HEK293T (cell line): ENCODE results near the gene COA1.

ENCODE experiments used
- CTCF ChIA-PET: fragments of 350-600 bp; formaldehyde crosslinking; extraction: SDS; loops from one replicate; lab custom pipeline; 2021; ENCODE audit warnings: antibody characterized with exemption, inconsistent platforms; lab: Yijun Ruan, JAX
- POLR2A ChIA-PET: fragments of 350-600 bp; formaldehyde crosslinking; extraction: SDS; loops from one replicate; lab custom pipeline; 2020; ENCODE audit warnings: antibody characterized with exemption, inconsistent platforms; lab: Yijun Ruan, JAX
- DNase-seq: peaks from one replicate; pipeline ENCODE4 v3.0.0; 2012; ENCODE audit warnings: mixed read lengths; ENCODE audit errors: extremely low spot score
- ARNT ChIP-seq: fragments of 450-650 bp; IDR thresholded peaks from 2 replicates; pipeline ENCODE4 v1.6.1; 2017; ENCODE audit warnings: mild to moderate bottlenecking
- BHLHE40 ChIP-seq: fragments of 450-650 bp; IDR thresholded peaks from 2 replicates; pipeline ENCODE4 v1.6.1; 2016; ENCODE audit warnings: mild to moderate bottlenecking, moderate library complexity, borderline replicate concordance
- CTBP1 ChIP-seq: fragments of 450-650 bp; IDR thresholded peaks from 2 replicates; pipeline ENCODE4 v1.6.1; 2016; ENCODE audit warnings: borderline replicate concordance
- ELF4 ChIP-seq: fragments of 450-650 bp; IDR thresholded peaks from 2 replicates; pipeline ENCODE4 v1.6.1; 2017; ENCODE audit warnings: antibody characterized with exemption
- FOXA1 ChIP-seq: fragments of 450-650 bp; IDR thresholded peaks from 2 replicates; pipeline ENCODE4 v1.6.1; 2016; ENCODE audit warnings: mild to moderate bottlenecking
- FOXK2 ChIP-seq: fragments of 450-650 bp; IDR thresholded peaks from 2 replicates; pipeline ENCODE4 v1.6.1; 2016; ENCODE audit warnings: mild to moderate bottlenecking
- FOXM1 ChIP-seq: fragments of 450-650 bp; IDR thresholded peaks from 2 replicates; pipeline ENCODE4 v1.6.1; 2017; ENCODE audit warnings: mild to moderate bottlenecking, borderline replicate concordance
- HDGF ChIP-seq: fragments of 450-650 bp; IDR thresholded peaks from 2 replicates; pipeline ENCODE4 v1.6.1; 2017; ENCODE audit warnings: antibody characterized with exemption, borderline replicate concordance
- L3MBTL2 ChIP-seq: fragments of 450-650 bp; conservative IDR thresholded peaks from 2 replicates; pipeline ENCODE4 v1.6.1; 2016; ENCODE audit warnings: mild to moderate bottlenecking
- LEF1 ChIP-seq: fragments of 450-650 bp; IDR thresholded peaks from 2 replicates; pipeline ENCODE4 v1.6.1; 2017; ENCODE audit warnings: mild to moderate bottlenecking, borderline replicate concordance
- NFRKB ChIP-seq: fragments of 450-650 bp; IDR thresholded peaks from 2 replicates; pipeline ENCODE4 v1.6.1; 2016; ENCODE audit warnings: mild to moderate bottlenecking, moderate library complexity
- SP1 ChIP-seq: fragments of 450-650 bp; IDR thresholded peaks from 2 replicates; pipeline ENCODE4 v1.6.1; 2017
- SUZ12 ChIP-seq: fragments of 450-650 bp; IDR thresholded peaks from 2 replicates; pipeline ENCODE4 v1.6.1; 2016; ENCODE audit warnings: mild to moderate bottlenecking
- TARDBP ChIP-seq: fragments of 450-650 bp; IDR thresholded peaks from 2 replicates; pipeline ENCODE4 v1.6.1; 2016
- ZNF384 ChIP-seq: fragments of 450-650 bp; IDR thresholded peaks from 2 replicates; pipeline ENCODE4 v1.6.1; 2016
- TF ChIP-seq, protein P1 (sequence below): fragments of 450-650 bp; IDR thresholded peaks from 2 replicates; pipeline ENCODE4 v1.6.1; 2016

The COA1 gene

DNA sequence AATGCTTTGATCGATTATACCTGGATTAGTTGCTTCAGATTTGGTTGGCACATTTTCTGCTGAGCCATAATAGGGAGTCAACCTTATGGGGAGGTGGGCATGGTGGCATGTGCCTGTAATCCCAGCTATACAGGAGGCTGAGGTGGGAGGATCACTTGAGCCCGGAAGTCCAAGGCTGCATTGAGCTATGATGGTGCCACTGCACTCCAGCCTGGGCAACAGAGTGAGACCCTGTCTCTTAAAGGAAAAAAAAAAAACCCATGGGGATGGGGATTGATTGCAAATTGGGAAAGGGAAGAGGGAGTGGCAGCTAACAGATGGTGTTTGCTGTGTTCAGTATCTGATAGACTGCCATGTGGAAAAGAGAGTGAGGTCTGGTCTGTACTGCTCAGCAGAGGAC lies 135.3 kb downstream of the COA1 start:
- CTCF ChIA-PET = interaction anchor here (0.6 kb wide), 1 partner anchor 404 kb away, joined by 3 read pairs; no protein-coding TSS in a partner anchor
- POLR2A ChIA-PET = interaction anchor here (0.6 kb wide), 1 partner anchor 11 kb away, joined by 4 read pairs; the partner anchor contains the start of gene STK17A
- DNase-seq = no peak
- TF ChIP-seq ZNF384 (no peak), HDGF (no peak), TARDBP (no peak)

- no peak for TF ChIP-seq BHLHE40
- POLR2A ChIA-PET = no interaction called here
- DNase-seq = no peak
- CTCF ChIA-PET = no interaction called here
Observed at GRCh38 chr7:43593010-43593409, 136.3 kb downstream of the COA1 start.

DNA sequence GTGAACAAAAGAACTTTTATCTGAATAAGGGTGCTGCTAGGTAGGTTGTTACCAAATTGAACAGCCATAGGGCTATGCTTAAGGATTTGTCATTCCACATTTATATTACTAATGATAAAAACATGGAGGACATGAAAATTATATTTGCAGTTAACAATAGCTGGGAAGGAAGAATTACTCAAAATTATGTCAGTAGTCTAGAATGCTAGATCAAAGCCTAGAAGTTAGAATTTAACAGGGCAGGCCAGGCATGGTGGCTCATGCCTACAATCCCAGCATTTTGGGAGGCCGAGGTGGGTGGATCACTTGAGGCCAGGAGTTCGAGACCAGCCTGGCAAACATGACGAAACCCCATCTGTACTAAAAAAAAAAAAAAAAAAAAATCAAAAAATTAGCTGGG lies 137.0 kb downstream of the COA1 start:
- TF ChIP-seq LEF1 (no peak), SUZ12 (no peak), FOXM1 (no peak), FOXK2 (no peak), TARDBP (no peak), ZNF384 (no peak), ELF4 (no peak), HDGF (no peak), BHLHE40 (no peak), SP1 (no peak), CTBP1 (no peak), ARNT (no peak), L3MBTL2 (no peak), FOXA1 (no peak)
- TF ChIP-seq, protein P1, sequence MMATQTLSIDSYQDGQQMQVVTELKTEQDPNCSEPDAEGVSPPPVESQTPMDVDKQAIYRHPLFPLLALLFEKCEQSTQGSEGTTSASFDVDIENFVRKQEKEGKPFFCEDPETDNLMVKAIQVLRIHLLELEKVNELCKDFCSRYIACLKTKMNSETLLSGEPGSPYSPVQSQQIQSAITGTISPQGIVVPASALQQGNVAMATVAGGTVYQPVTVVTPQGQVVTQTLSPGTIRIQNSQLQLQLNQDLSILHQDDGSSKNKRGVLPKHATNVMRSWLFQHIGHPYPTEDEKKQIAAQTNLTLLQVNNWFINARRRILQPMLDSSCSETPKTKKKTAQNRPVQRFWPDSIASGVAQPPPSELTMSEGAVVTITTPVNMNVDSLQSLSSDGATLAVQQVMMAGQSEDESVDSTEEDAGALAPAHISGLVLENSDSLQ = no peak
- ChIA-PET POLR2A (no interaction called here), CTCF (no interaction called here)
- DNase-seq = no peak

GRCh38 chr7:43591558-43592180 lies 137.7 kb downstream of the COA1 start:
- TF ChIP-seq ARNT (no peak), NFRKB (no peak), SUZ12 (no peak), CTBP1 (no peak), FOXM1 (no peak), LEF1 (no peak), ELF4 (no peak), FOXK2 (no peak), FOXA1 (no peak), SP1 (no peak), L3MBTL2 (no peak), TARDBP (no peak), BHLHE40 (no peak), ZNF384 (no peak), HDGF (no peak)
- TF ChIP-seq, protein P1 = no peak
- no peak for DNase-seq
- ChIA-PET POLR2A (no interaction called here), CTCF (no interaction called here)

GRCh38 chr7:43590862-43591557 lies 138.3 kb downstream of the COA1 start:
- CTCF ChIA-PET = no interaction called here
- POLR2A ChIA-PET = interaction anchor here (0.6 kb wide), 1 partner anchor 8 kb away, joined by 3 read pairs; the partner anchor contains the start of gene STK17A
- no peak for DNase-seq
- TF ChIP-seq HDGF (no peak), NFRKB (no peak), SUZ12 (no peak), L3MBTL2 (no peak), ARNT (no peak), FOXK2 (no peak), FOXA1 (no peak)

GRCh38 chr7:43589728-43590127 lies 139.6 kb downstream of the COA1 start:
- POLR2A ChIA-PET = no interaction called here
- no peak for DNase-seq
- CTCF ChIA-PET = no interaction called here
- TF ChIP-seq FOXM1 (no peak), LEF1 (no peak), HDGF (no peak), CTBP1 (no peak), ZNF384 (no peak), SP1 (no peak), SUZ12 (no peak), ELF4 (no peak), BHLHE40 (no peak), FOXK2 (no peak), ARNT (no peak), NFRKB (no peak), FOXA1 (no peak), L3MBTL2 (no peak), TARDBP (no peak)
- TF ChIP-seq, protein P1 = no peak
